Fibroblast of the aortic adventitia (primary cell): ENCODE results near the gene CDKL1. TPM values are rescaled to one million over a fixed set of nuclear protein-coding genes. Genes with fewer than 3 reads are reported as not detected.
A peak's percentile ranks its signal among the peaks of the same experiment; 100 is the strongest.

ENCODE experiments used
- DNase-seq: peaks from one replicate; pipeline ENCODE4 v3.0.0-alpha.2; 2010; ENCODE audit warnings: low read depth
- H3K4me3 ChIP-seq: 2 replicates; pipeline ENCODE4 v1.5.1; 2011; ENCODE audit warnings: low read depth, mild to moderate bottlenecking, control low read depth, low read length, moderate library complexity
- total RNA-seq: library from RNA; depleted of rRNA; stranded (reverse); fragments of >200 nt; gene quantifications from 2 replicates; pipeline ENCODE4 v1.2.3, GENCODE V29; 2012; ENCODE audit warnings: low replicate concordance
- TF ChIP-seq, protein P1 (sequence below): IDR thresholded peaks from 2 replicates; pipeline ENCODE4 v1.5.1; 2011; ENCODE audit warnings: mild to moderate bottlenecking, low read length, control low read depth, inconsistent platforms; ENCODE audit not compliant: insufficient read depth

CDKL1 gene
- total RNA-seq, result 7.3 and 66.6 TPM in 2 replicates

DNA sequence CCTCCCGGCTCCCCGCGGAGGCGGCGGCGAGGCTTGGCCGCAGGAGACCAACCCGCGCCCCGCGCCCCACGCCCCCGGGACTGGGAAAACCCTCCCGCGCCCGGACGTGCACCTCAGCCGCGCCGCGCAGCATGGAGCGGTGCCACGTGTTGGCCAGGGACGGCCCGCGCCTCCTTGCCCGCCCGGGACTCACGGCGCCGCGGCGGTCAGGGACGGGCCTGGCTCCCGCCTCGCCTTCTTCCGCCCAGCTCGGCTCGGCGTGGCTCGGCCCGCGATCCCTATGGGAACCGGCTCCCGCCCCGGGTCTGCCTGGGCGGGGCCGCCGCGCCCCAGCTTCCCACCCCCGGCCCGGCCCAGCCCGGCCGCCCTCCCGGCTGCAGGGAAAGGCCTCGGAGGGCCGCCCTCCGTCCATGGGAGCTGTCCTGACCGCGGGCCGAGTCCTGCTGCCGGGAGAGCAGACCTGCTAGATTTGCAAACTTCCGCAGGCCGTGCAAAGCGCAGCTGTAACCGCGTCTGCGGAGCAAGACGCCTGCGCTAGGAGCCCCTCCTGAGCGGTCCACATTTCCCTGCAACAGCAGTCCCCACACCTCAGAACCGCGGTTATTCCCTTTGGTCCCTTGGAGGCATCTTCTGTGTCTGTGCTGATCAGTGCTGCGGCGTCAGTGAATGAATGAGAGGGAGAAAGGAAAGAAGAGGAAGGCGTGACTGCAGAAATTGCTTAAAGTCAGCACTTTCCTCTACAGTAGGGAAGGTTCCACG is at the start of gene CDKL1:
Gene CDKL1, minus strand, starts transcription at position 251 of the 759 bp plus-strand sequence. CDS start 1,013 bp downstream, outside the sequence.
- peak within 1 kb of the TSS; percentile 72 for H3K4me3 ChIP-seq

DNA sequence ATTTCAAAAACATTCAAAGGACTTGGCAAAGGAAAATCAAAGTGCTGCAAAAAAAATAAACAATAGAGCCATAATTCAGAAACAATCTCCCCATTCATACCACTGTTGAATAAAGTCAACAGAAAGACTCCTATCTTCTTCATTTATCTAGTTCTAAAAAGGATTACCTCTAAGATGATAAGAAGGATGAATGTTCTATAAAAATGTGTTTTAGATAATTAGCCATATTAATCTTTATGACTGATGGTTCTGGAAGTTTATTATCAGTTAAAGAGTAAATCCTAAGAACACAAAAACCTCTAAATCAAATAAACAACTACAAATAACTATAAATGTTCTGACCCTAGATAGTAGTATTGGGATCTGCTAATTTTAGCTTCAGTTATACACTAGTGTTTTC is 37.8 kb upstream of the CDKL1 start:
- TF ChIP-seq, protein P1, sequence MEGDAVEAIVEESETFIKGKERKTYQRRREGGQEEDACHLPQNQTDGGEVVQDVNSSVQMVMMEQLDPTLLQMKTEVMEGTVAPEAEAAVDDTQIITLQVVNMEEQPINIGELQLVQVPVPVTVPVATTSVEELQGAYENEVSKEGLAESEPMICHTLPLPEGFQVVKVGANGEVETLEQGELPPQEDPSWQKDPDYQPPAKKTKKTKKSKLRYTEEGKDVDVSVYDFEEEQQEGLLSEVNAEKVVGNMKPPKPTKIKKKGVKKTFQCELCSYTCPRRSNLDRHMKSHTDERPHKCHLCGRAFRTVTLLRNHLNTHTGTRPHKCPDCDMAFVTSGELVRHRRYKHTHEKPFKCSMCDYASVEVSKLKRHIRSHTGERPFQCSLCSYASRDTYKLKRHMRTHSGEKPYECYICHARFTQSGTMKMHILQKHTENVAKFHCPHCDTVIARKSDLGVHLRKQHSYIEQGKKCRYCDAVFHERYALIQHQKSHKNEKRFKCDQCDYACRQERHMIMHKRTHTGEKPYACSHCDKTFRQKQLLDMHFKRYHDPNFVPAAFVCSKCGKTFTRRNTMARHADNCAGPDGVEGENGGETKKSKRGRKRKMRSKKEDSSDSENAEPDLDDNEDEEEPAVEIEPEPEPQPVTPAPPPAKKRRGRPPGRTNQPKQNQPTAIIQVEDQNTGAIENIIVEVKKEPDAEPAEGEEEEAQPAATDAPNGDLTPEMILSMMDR, result no peak
- no peak overlapping the region for H3K4me3 ChIP-seq
- DNase-seq, result no peak

More for the DNA sequence above, at the start of gene CDKL1:
- TF ChIP-seq, protein P1, result no peak
- peak; percentile 54 for DNase-seq

DNA sequence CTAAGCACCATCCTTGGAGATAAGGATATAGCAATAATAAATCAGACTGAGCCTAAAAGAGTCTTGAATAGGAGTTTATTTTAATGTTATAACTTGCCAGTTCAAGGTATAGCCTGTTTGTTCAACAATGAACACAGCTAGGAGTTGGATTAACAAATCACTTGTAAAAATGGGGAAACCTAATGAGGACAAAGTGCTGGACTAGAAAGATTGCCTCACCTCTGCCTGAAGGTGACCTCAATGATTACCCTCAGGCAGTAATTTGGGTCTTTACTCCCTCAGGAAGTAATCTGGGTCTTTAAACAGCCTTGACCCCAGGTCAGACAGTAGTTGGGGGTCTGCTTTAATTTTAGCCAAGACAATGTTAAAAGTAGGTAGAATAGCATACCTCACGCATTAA is 35.5 kb upstream of the CDKL1 start:
- DNase-seq, result no peak
- TF ChIP-seq, protein P1, result no peak
- H3K4me3 ChIP-seq, result no peak overlapping the region

DNA sequence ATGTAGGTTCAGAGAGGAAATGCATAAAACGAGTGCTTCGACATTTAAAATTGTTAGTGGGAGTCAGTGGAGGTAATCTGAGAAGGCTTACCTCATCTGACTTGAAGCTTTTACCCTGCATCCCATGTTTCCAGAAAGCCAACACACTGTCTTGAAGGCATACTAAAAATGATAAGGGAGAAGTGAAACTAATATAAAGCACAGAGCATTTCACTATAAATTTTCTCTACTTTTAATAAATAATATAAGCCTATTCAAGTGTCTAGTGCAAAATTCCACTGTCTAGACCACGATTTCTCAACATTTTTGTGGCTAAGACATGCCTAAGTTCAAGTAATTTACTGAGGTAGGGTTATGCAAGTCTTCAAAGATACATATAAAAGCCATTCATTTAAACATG is 29.1 kb upstream of the CDKL1 start:
- TF ChIP-seq, protein P1, result no peak
- no peak overlapping the region for H3K4me3 ChIP-seq
- peak; percentile 86 for DNase-seq

- TF ChIP-seq, protein P1, result no peak
- DNase-seq, result no peak
- no peak overlapping the region for H3K4me3 ChIP-seq
Observed at GRCh38 chr14:50425105-50425504, 28.4 kb upstream of the CDKL1 start.

DNA sequence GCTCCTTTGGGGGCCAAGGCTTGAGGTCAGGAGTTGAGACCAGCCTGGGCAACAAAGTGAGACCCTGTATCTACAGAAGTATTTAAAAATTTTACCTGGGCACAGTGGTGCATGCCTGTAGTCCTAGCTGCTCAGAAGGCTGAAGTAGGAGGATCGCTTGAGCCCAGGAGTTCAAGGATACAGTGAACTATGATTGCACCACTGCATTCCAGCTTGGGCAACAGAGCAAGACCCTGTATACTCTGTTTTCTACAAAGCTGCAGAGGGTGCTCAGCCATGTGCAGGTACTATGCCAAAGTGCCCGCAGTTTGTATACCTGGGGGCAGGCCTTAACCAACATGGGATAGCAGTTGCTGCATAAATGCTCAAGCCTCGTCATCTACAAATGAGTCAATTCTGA is 26.8 kb upstream of the CDKL1 start:
- TF ChIP-seq, protein P1, result no peak
- H3K4me3 ChIP-seq, result no peak overlapping the region
- DNase-seq, result no peak

- DNase-seq, result no peak
- TF ChIP-seq, protein P1, result no peak
- H3K4me3 ChIP-seq, result no peak overlapping the region
Observed at GRCh38 chr14:50421499-50421898, 24.8 kb upstream of the CDKL1 start.
